D341Med (cell line): Measurements from ENCODE around the gene LASP1NB.
"Not testable (repeated sequence)": the region's sequence is repeated elsewhere in the genome, so short reads cannot be mapped to it uniquely, and the experiment has no call there.

Source experiments
- DNase-seq: peaks from one replicate; pipeline ENCODE4 v3.0.0; 2012; ENCODE audit warnings: low spot score

LASP1NB gene

DNA sequence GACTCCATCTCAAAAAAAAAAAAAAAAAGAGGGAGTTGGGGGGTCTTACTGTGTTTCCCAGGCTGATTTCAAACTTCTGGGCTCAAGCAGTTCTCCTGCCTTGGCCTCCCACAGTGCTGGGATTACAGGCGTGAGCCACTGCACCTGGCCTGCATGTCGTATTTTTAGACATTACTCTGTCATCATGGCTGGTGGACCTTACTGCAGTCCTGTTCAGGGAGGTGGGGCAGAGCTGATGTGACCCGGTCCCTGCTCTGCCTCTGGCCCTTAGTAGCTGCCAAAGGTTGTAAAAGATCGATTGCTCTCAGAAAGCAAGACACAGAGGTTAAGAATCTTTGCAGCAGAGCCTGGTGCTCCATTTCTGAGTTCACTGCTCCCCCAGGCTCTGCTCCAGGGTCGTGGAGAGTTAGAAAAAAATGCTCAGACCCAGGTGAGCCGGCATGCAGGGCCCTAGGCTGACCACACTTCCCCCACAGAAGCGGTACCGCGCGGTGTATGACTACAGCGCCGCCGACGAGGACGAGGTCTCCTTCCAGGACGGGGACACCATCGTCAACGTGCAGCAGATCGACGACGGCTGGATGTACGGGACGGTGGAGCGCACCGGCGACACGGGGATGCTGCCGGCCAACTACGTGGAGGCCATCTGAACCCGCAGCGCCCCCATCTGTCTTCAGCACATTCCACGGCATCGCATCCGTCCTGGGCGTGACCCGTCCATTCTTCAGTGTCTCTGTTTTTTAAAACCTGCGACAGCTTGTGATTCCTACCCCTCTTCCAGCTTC is 7.1 kb upstream of the LASP1NB start:
- DNase-seq, result peak; percentile 58

DNA sequence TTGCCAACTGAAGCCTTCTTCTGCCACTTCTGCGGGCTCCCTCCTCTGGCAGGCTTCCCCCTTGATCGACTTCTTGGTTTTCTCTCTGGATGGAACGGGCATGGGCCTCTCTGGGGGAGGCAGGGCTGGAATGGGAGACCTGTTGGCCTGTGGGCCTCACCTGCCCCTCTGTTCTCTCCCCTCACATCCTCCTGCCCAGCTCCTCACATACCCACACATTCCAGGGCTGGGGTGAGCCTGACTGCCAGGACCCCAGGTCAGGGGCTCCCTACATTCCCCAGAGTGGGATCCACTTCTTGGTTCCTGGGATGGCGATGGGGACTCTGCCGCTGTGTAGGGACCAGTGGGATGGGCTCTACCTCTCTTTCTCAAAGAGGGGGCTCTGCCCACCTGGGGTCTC is 6.5 kb upstream of the LASP1NB start:
- no peak for DNase-seq

DNA sequence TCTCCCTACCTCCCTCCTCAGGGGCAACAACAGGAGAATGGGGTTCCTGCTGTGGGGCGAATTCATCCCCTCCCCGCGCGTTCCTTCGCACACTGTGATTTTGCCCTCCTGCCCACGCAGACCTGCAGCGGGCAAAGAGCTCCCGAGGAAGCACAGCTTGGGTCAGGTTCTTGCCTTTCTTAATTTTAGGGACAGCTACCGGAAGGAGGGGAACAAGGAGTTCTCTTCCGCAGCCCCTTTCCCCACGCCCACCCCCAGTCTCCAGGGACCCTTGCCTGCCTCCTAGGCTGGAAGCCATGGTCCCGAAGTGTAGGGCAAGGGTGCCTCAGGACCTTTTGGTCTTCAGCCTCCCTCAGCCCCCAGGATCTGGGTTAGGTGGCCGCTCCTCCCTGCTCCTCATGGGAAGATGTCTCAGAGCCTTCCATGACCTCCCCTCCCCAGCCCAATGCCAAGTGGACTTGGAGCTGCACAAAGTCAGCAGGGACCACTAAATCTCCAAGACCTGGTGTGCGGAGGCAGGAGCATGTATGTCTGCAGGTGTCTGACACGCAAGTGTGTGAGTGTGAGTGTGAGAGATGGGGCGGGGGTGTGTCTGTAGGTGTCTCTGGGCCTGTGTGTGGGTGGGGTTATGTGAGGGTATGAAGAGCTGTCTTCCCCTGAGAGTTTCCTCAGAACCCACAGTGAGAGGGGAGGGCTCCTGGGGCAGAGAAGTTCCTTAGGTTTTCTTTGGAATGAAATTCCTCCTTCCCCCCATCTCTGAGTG is 5.9 kb upstream of the LASP1NB start:
- DNase-seq, result no peak

DNA sequence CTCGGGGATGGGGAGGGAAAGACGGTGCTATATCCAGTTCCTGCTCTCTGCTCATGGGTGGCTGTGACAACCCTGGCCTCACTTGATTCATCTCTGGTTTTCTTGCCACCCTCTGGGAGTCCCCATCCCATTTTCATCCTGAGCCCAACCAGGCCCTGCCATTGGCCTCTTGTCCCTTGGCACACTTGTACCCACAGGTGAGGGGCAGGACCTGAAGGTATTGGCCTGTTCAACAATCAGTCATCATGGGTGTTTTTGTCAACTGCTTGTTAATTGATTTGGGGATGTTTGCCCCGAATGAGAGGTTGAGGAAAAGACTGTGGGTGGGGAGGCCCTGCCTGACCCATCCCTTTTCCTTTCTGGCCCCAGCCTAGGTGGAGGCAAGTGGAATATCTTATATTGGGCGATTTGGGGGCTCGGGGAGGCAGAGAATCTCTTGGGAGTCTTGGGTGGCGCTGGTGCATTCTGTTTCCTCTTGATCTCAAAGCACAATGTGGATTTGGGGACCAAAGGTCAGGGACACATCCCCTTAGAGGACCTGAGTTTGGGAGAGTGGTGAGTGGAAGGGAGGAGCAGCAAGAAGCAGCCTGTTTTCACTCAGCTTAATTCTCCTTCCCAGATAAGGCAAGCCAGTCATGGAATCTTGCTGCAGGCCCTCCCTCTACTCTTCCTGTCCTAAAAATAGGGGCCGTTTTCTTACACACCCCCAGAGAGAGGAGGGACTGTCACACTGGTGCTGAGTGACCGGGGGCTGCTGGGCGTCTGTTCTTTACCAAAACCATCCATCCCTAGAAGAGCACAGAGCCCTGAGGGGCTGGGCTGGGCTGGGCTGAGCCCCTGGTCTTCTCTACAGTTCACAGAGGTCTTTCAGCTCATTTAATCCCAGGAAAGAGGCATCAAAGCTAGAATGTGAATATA is 4.8 kb upstream of the LASP1NB start:
- DNase-seq, result no peak

DNA sequence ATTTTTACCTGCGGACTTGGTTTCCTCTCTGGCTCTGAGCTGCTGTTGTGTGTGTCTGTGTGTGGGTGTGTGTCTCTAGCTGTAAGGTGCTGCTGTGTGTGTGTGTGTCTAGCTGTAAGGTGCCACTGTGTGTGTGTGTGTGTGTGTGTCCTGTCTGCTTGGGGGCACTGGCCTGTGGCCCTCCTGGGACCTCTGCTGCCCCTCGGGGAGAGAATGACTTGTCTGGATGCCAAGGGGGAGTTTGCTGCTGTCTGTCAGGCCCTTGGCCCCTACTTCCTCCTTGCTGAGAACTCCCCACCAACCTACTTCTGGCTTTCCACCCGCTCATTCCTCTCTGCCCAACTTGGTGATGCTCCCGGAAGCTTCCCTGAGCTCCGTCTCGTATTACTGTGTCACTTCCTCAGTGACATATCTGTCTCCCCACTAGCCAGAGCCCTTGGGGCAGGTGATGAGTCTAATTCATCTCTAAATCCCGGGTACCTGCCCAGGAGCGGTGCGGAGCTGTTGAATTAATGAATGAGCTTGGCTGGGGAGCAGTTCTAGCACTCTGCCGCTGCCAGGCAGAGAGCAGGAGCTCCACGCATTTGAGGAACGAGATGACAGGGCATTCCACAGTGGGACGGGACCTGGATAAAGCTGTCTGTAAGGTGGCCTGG is 3.5 kb upstream of the LASP1NB start:
- DNase-seq, result peak; percentile 19

DNA sequence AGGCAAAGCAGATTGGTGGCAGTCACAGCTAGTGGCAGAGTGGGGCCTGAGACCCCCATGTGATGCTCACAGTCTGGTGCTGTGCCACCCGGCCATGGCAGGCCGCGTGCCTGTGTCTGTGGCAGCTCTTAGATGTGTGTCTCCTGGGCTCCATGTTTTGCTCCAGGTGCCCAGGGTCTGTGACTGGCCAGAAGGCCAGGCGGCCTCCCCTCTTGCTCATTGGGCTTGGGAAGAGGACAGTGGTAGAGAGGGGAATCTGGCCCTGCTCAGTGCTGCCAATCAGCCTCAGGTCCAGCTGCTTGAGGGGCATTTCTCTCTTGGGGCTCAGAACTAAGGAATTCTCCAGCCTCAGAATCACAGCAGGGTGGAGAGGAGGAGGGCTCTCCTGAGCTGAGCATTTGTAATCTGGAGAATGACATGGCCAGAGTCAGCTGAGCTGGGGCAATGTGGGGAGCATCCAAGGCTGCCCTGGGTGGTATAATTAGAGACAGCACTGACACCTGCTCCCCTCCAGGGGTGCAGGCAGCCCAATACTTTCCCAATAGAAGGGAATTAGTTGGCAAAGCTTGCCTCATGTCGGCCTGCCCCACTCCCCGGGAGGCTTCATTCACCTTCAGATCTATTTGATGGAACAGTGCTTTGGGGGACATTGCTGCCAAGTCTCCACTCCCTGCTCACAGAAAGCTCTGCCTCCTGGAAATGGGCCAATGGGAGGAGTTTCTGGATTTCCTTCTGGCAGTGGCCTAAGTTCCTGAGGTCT is 2.7 kb upstream of the LASP1NB start:
- DNase-seq, result peak; percentile 65

DNA sequence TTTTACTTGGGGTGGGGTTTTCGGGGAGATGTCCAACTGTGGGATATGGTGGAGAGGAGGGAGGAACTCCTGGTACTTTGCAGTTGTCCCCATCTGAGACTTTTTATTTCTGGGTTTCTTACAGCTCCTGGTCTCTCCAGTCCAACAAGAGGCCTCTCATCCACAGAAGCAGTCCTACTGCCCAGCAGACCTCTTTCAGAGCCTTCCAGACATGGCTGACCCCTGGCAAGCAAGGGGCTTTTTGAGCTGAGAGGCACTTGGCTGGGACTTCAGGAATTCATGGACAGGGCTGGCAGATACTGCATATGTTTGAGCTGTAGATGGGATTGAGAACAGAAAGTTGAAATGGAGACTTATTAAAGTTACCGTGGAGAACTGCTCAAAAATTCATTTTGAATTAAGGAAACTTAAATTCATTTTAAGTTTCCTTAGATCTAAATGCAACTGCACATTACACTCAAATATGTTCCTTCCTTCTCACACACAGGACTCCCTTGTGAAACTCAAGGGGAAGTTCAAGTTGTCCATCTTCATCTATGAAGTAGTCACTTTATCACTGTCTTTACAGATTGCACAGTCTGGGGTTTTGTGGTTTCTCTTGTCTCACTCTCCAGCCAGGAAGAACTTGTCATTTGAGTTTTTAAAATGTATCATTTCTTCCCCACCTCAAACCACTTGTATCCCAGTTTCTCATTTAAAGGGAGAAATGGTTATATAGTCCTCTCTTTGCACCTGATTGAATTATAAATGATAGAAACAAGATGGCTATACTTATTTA is 1.1 kb downstream of the LASP1NB start:
- no peak for DNase-seq

DNA sequence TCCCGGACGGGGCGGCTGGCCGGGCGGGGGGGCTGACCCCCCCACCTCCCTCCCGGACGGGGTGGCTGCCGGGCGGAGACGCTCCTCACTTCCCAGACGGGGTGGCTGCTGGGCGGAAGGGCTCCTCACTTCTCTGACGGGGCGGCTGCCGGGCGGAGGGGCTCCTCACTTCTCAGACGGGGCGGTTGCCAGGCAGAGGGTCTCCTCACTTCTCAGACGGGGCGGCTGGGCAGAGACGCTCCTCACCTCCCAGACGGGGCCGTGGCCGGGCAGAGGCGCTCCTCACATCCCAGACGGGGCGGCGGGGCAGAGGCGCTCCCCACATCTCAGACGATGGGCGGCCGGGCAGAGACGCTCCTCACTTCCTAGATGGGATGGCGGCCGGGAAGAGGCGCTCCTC is 5.4 kb downstream of the LASP1NB start:
- DNase-seq, result not testable (repeated sequence)

DNA sequence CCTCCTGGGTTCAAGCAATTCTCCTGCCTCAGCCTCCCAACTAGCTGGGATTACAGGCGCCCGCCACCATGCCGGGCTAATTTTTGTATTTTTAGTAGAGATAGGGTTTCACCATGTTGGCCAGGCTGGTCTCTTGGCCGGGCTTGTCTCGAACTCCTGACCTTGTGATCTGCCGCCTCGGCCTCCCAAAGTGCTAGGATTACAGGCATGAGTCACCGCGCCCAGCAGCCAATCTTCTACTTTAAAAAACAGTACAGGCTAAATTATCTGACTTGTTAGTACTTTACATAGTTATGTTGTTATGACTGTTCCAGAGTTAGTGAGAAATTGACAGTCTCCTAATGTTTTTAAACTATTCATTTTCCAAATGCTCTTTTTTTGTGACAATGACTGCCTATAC is 8.5 kb downstream of the LASP1NB start:
- DNase-seq, result not testable (repeated sequence)

DNA sequence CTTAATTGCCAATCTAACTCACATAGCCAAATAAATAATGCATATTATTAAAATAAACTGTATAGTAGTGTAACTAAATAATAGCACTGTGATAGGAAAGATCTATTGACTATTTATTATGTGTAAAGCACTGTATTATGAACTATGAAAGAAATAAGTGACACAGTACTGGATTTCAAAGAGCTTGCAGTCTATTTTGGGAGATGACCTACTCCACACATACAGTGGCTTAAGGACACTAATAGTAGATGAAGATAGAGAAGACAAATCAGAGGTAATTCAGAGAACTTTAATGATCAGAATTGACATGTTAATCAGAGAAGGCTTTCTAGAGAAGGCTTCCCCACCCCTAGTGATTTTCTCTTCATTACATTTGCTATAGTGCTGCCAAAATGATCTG is 14.6 kb downstream of the LASP1NB start:
- DNase-seq, result no peak

DNA sequence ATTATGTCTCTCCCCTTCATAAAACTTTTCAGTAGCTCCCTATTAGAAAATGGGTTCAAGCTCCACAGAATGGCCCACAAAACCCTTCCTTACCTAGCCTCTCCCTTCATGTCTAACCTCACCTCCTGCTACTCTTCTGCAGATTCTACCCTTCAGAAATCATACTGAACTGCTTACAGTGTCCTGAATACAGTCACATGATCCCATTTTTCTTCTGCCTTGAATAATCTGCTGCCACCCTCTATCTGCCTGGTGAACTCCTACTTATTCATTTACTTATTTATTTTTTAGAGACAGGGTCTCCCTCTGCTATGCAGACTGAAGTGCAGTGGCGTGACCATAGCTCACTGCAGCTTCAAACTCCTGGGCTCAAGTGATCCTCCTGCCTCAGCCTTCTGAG is 15.0 kb downstream of the LASP1NB start:
- DNase-seq, result no peak

DNA sequence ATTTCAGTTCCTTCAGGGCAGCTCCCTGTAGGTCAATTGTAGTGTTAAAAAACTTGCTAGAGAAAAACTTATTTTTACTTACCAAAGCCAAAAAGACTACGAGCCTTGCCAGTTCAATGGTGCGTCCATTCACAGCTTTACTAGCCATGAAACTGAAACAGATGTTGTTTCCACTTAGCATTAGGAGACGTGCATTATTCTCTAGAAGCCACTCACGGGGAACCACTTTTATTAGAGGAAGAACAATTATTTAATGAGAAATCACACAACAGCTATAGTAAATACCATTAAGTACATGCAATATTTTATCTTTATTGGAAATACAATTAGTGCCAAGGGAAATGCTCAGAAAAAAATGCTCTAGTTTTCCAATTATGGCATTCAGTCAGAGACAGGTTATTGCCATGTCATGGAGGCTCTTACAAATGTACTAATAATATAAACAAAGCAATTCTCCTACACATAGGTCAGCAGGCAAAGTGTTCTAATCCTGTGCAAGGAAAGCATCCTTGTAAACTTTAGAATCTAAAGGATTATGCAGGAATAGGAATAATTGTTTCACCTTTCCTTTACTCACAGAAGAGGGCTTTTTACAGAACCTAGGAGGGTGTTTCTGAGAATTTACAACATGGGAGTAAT is 17.4 kb downstream of the LASP1NB start:
- no peak for DNase-seq

DNA sequence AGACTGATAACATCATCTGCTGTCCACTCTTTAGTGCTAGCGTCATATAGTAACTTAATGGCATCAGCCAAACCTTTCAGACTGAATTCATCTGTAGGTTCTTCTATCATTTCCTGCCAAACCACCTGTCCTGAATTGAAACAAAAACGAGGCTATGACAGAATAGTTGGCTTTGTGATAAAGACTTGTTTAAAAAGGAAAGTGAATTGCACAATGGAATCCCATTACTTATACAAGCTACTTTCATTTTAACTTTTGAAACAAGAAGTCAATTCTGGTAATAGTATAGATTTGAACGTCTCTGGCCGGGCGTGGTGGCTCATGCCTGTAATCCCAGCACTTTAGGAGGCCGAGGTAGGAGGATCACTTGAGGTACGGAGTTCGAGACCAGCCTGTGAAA is 18.2 kb downstream of the LASP1NB start:
- no peak for DNase-seq

DNA sequence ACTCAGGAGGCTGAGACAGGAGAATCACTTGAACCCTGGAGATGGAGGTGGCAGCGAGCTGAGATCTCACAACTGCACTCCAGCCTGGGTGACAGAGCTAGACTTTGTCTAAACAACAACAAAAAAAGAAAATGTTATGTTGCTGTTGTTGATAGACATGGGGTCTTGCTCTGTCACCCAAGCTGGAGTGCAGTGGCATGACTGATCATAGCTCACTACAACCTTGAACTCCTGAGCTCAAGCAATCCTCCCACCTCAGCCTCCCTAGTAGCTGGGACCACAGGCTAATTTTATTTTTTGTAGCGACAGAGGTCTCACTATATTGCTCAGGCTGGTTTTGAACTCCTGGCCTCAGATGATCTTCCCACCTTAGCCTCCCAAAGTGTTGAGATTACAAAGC is 21.8 kb downstream of the LASP1NB start:
- DNase-seq, result no peak

DNA sequence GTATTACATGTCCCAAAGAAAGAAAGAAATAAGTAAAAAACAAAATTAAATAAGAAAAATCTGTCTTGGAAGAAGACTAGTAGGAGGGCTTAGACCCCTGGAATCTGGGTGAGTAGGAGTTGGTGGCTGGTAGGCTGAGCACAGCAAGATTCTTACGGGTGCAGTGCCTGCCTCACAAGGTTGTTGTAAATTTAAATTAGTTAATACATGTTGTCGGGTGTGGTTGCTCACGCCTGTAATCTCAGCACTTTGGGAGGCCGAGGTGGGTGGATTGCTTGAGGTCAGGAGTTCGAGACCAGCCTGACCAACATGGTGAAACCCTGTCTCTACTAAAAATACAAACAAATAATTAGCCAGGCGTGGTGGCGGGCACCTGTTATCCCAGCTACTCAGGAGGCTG is 28.4 kb downstream of the LASP1NB start:
- DNase-seq, result not testable (repeated sequence)

DNA sequence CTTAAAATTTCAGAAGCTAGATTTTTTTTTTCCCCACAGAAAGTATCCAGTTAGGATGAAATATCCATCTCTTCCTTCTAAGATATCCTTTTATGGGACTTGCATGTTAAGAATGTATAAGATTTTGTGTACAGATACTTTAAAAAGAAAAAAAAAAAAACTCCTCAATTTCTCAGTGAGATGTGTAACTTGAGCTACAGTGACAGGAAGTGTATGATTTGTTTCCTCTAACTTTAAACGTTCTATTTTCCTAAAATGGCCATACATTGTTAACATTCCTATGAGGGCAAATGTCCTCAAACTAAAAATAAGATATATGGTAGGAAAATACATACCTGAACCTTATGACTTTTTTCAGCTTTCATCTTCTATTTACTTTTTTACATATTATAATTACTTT is 32.9 kb downstream of the LASP1NB start:
- no peak for DNase-seq

DNA sequence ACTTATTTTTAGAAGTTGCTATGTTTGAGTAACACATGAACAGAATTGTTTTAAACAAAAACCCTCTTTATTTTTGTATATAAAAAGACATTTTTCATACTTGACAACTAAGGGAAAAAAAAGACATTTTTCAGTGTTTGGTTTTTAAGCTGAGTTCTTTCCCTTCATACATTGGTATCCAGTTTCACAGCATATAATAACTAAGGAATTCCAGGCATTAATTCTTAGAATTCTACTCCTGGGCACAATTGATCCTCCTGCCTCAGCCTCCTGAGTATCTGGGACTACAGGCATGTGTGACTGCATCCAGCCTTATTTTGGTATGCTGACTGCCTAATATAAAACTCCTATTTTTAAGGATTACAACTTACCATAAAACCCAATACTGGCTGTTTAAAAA is 33.3 kb downstream of the LASP1NB start:
- no peak for DNase-seq

DNA sequence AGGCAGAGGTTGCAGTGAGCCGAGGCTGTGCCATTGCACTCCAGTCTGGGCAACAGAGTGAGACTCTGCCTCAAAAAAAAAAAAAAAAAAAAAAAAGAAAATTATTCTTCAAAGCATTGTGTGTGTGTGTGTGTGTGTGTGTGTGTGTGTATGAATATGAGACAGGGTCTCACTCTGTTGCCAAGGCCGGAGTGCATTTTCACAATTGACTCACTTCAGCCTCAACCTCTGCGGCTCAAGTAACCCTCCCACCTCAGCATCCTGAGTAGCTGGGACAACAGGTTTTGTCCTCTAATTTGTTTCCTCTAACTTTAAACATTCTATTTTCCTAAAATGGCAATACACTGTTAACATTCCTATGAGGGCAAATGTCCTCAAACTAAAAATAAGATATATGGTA is 34.1 kb downstream of the LASP1NB start:
- DNase-seq, result no peak

DNA sequence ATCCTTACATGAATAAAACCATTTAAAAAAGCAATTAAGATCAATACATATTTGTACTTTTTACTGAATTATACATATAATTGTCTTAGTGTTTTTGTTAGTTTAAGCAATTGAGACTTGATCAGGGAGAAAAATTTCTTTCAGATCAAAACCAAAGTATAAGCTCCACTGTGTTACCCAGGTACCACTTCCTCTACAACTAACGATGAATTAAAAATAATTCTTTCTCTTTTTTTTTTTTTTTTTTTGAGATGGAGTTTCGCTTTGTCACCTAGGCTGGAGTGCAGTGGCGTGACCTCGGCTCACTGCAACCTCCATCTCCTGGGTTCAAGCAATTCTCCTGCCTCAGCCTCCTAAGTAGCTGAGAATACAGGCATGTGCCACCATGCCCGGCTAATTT is 35.0 kb downstream of the LASP1NB start:
- DNase-seq, result no peak

DNA sequence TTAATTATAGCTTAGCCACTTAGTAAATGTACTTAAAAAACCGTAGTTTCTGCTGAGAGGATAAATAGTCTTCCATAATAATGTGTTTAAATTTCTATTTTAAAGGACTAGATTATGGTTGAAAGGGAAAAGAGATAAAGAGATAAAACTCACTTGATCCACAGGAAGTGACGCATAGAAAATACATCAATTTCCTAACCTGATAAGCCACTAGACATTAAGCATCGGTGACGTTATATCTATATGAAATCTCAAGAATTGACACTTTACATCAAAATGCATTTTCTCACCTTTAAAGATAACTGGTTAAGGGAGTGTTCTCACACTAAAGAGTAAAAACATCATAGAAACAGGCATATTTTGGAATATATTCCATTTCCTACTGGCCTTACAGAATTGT is 36.0 kb downstream of the LASP1NB start:
- DNase-seq, result no peak
